Neural progenitor cell (in vitro differentiated cells): ENCODE data around the gene ACVR1. TPM values are rescaled to one million over a fixed set of nuclear protein-coding genes. Genes with fewer than 3 reads are reported as not detected.

Experiments
- DNase-seq: peaks from one replicate; pipeline ENCODE4 v3.0.0-alpha.2; 2016; ENCODE audit warnings: low spot score
- H2AFZ ChIP-seq: fragments of 200-600 bp; sonication (generic); replicated peaks from 2 replicates; pipeline ENCODE4 v1.6.1; 2016; ENCODE audit warnings: antibody characterized with exemption
- H3F3A ChIP-seq: fragments of 200-600 bp; sonication (generic); 2 replicates; pipeline ENCODE4 v1.6.1; 2016; ENCODE audit warnings: antibody characterized with exemption, low read depth
- H3K27ac ChIP-seq: fragments of 200-600 bp; sonication (generic); 2 replicates; pipeline ENCODE4 v1.5.1; 2016; ENCODE audit warnings: mild to moderate bottlenecking
- H3K27me3 ChIP-seq: fragments of 200-600 bp; sonication (generic); 2 replicates; pipeline ENCODE4 v1.6.1; 2016; ENCODE audit warnings: mild to moderate bottlenecking, moderate library complexity
- H3K36me3 ChIP-seq: fragments of 200-600 bp; sonication (generic); 2 replicates; pipeline ENCODE4 v1.5.1; 2016
- H3K4me1 ChIP-seq: fragments of 200-600 bp; sonication (generic); 2 replicates; pipeline ENCODE4 v1.6.1; 2016; ENCODE audit warnings: mixed run types
- H3K4me2 ChIP-seq: fragments of 200-600 bp; sonication (generic); 2 replicates; pipeline ENCODE4 v1.6.1; 2016
- H3K4me3 ChIP-seq: fragments of 200-600 bp; sonication (generic); 2 replicates; pipeline ENCODE4 v1.5.1; 2016
- H3K79me2 ChIP-seq: fragments of 200-600 bp; sonication (generic); 2 replicates; pipeline ENCODE4 v1.6.1; 2016; ENCODE audit warnings: low read depth
- H3K9ac ChIP-seq: fragments of 200-600 bp; sonication (generic); 2 replicates; pipeline ENCODE4 v1.6.1; 2016
- H3K9me3 ChIP-seq: fragments of 200-600 bp; sonication (generic); 2 replicates; pipeline ENCODE4 v1.5.1; 2016; ENCODE audit warnings: low read depth
- H4K20me1 ChIP-seq: fragments of 200-600 bp; sonication (generic); 2 replicates; pipeline ENCODE4 v1.6.1; 2016; ENCODE audit warnings: low read depth
- H3K27ac Mint-ChIP-seq: 3 replicates; pipeline ENCODE4 v1.8.0; 2021; ENCODE audit warnings: mixed read lengths
- H3K27me3 Mint-ChIP-seq: 2 replicates; pipeline ENCODE4 v1.8.0; 2022; ENCODE audit warnings: low read depth, mild to moderate bottlenecking, inconsistent platforms, moderate library complexity, mixed read lengths; ENCODE audit not compliant: insufficient read depth
- H3K36me3 Mint-ChIP-seq: 3 replicates; pipeline ENCODE4 v1.8.0; 2021; ENCODE audit warnings: mixed read lengths
- H3K4me1 Mint-ChIP-seq: 3 replicates; pipeline ENCODE4 v1.8.0; 2021; ENCODE audit warnings: mixed read lengths
- H3K4me3 Mint-ChIP-seq: 3 replicates; pipeline ENCODE4 v1.8.0; 2021; ENCODE audit warnings: mild to moderate bottlenecking, moderate library complexity, mixed read lengths
- H3K9me3 Mint-ChIP-seq: 3 replicates; pipeline ENCODE4 v1.8.0; 2020; ENCODE audit warnings: mixed read lengths
- CTCF ChIP-seq: fragments of 200-600 bp; sonication (generic); IDR thresholded peaks from 2 replicates; pipeline ENCODE4 v1.5.1; 2017; ENCODE audit warnings: antibody characterized with exemption, mild to moderate bottlenecking
- EZH2 ChIP-seq: fragments of 200-600 bp; sonication (generic); IDR thresholded peaks from 2 replicates; pipeline ENCODE4 v1.6.1; 2017; ENCODE audit warnings: antibody characterized with exemption, mild to moderate bottlenecking, moderate library complexity
- EZH2phosphoT487 ChIP-seq: fragments of 200-600 bp; sonication (generic); IDR thresholded peaks from 2 replicates; pipeline ENCODE4 v1.6.1; 2017; ENCODE audit warnings: antibody characterized with exemption
- total RNA-seq: library from RNA; depleted of rRNA; stranded (reverse); fragments of >200 nt; gene quantifications from 2 replicates; pipeline ENCODE4 v1.2.3, GENCODE V29; 2015; ENCODE audit warnings: low replicate concordance

ACVR1 gene
- total RNA-seq, 1 donor from 2014 or later: 14.0 TPM

GRCh38 chr2:157825885-157826284, 50.2 kb downstream of the ACVR1 start:
- Histone ChIP-seq H3K27ac (no peak overlapping the region), H3K79me2 (peaks cover 13% of the 10 kb centered on the region), H3K4me1 (no peaks in the 10 kb centered on the region), H3K4me2 (no peak overlapping the region), H3K4me3 (no peak overlapping the region), H3K9ac (no peak overlapping the region), H3K9me3 (no peaks in the 10 kb centered on the region), H4K20me1 (peaks cover 11% of the 10 kb centered on the region), H3K27me3 (no peaks in the 10 kb centered on the region), H3K36me3 (no peaks in the 10 kb centered on the region), H3F3A (no peaks in the 10 kb centered on the region), H2AFZ (no peak overlapping the region)
- H3K9me3 Mint-ChIP-seq: no peaks in the 10 kb centered on the region
- H3K27me3 Mint-ChIP-seq: no peaks in the 10 kb centered on the region
- no peak overlapping the region for H3K4me3 Mint-ChIP-seq
- peak; percentile 7 for DNase-seq
- no peak overlapping the region for H3K27ac Mint-ChIP-seq
- TF ChIP-seq EZH2 (no peak), EZH2phosphoT487 (no peak), CTCF (no peak)
- H3K4me1 Mint-ChIP-seq: peaks cover 5% of the 10 kb centered on the region
- peaks cover 6% of the 10 kb centered on the region for H3K36me3 Mint-ChIP-seq

GRCh38 chr2:157822993-157823392, 53.1 kb downstream of the ACVR1 start:
- H3K79me2 ChIP-seq: peaks cover 6% of the 10 kb centered on the region
- Mint-ChIP-seq H3K36me3 (peaks cover 7% of the 10 kb centered on the region), H3K27me3 (no peaks in the 10 kb centered on the region), H3K4me3 (no peak overlapping the region), H3K4me1 (peaks cover 6% of the 10 kb centered on the region), H3K9me3 (peaks cover 5% of the 10 kb centered on the region), H3K27ac (no peak overlapping the region)
- DNase-seq: no peak
- H2AFZ ChIP-seq: no peak overlapping the region
- H3K27ac ChIP-seq: no peak overlapping the region
- TF ChIP-seq EZH2 (no peak), CTCF (no peak)
- peaks cover 14% of the 10 kb centered on the region for H4K20me1 ChIP-seq
- no peaks in the 10 kb centered on the region for H3K36me3 ChIP-seq
- no peaks in the 10 kb centered on the region for H3F3A ChIP-seq
- H3K4me1 ChIP-seq: no peaks in the 10 kb centered on the region
- H3K27me3 ChIP-seq: no peaks in the 10 kb centered on the region
- no peaks in the 10 kb centered on the region for H3K9me3 ChIP-seq
- no peak overlapping the region for H3K9ac ChIP-seq
- H3K4me2 ChIP-seq: no peak overlapping the region
- no peak overlapping the region for H3K4me3 ChIP-seq

GRCh38 chr2:157822533-157822932, 53.6 kb downstream of the ACVR1 start:
- Histone ChIP-seq H3K36me3 (no peaks in the 10 kb centered on the region), H3K4me3 (no peak overlapping the region), H3K4me2 (no peak overlapping the region), H3K4me1 (no peaks in the 10 kb centered on the region), H2AFZ (no peak overlapping the region), H3K27ac (no peak overlapping the region), H4K20me1 (peaks cover 14% of the 10 kb centered on the region), H3K27me3 (no peaks in the 10 kb centered on the region), H3K9ac (no peak overlapping the region), H3K79me2 (peaks cover 6% of the 10 kb centered on the region), H3F3A (no peaks in the 10 kb centered on the region), H3K9me3 (no peaks in the 10 kb centered on the region)
- no peaks in the 10 kb centered on the region for H3K27me3 Mint-ChIP-seq
- H3K4me1 Mint-ChIP-seq: peaks cover 6% of the 10 kb centered on the region
- TF ChIP-seq EZH2phosphoT487: no peak
- TF ChIP-seq EZH2: no peak
- TF ChIP-seq CTCF: no peak
- peaks cover 5% of the 10 kb centered on the region for H3K9me3 Mint-ChIP-seq
- no peak for DNase-seq
- peaks cover 9% of the 10 kb centered on the region for H3K36me3 Mint-ChIP-seq
- no peak overlapping the region for H3K4me3 Mint-ChIP-seq
- no peak overlapping the region for H3K27ac Mint-ChIP-seq
